NB4 (cell line): ENCODE measurements around the gene ASPG.

ENCODE experiments used
- MAX ChIP-seq: IDR thresholded peaks from 2 replicates; pipeline ENCODE4 v1.6.1; 2011; ENCODE audit warnings: low read depth, low read length
- MYC ChIP-seq: IDR thresholded peaks from 2 replicates; pipeline ENCODE4 v1.6.1; 2011; ENCODE audit warnings: low read depth, low read length
- POLR2A ChIP-seq: IDR thresholded peaks from 2 replicates; pipeline ENCODE4 v1.6.1; 2011; ENCODE audit warnings: mild to moderate bottlenecking; ENCODE audit not compliant: insufficient read length; ENCODE audit errors: extremely low read depth
- TF ChIP-seq, protein P1 (sequence below): IDR thresholded peaks from one replicate; pipeline ENCODE4 v1.5.1; 2012; ENCODE audit warnings: low read depth, low read length

GRCh38 chr14:104082807-104083206 is 2.7 kb upstream of the ASPG start:
- TF ChIP-seq, protein P1, sequence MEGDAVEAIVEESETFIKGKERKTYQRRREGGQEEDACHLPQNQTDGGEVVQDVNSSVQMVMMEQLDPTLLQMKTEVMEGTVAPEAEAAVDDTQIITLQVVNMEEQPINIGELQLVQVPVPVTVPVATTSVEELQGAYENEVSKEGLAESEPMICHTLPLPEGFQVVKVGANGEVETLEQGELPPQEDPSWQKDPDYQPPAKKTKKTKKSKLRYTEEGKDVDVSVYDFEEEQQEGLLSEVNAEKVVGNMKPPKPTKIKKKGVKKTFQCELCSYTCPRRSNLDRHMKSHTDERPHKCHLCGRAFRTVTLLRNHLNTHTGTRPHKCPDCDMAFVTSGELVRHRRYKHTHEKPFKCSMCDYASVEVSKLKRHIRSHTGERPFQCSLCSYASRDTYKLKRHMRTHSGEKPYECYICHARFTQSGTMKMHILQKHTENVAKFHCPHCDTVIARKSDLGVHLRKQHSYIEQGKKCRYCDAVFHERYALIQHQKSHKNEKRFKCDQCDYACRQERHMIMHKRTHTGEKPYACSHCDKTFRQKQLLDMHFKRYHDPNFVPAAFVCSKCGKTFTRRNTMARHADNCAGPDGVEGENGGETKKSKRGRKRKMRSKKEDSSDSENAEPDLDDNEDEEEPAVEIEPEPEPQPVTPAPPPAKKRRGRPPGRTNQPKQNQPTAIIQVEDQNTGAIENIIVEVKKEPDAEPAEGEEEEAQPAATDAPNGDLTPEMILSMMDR, result no peak
- no peak for TF ChIP-seq MAX
- TF ChIP-seq POLR2A, result no peak
- no peak for TF ChIP-seq MYC
